ENCODE results near the gene HOXA7.

Gene HOXA7

DNA sequence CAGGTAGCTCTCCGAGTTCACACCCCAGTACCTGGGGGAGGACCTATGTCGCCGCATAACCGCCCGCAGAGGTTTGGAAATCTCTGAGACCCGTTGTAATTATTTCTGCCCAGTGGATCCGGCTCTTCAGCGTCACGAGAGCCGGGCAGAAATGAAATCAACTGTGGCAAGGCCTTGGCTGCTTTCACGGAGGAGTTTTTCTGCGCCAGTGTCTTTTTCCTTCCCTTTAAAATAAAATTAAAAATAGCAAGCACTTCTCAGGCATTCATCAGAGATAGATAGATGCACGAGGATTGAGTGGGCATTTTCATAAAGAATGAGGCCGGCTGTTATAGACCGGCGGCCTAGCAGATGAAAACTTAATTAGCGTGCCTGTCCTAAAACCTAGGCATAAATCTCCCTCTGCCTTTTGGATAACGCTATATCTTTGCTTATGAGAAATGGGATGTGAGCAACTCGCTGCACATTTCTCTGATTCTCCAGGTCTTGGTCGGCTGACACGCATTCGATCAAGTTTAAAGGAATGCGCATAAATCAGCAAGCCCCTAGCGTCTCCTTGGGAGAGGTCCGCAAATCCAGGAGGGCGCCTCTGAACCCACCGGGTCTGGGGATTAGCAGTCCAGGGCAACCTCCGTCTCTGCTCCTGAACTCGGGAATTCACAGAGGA, 37.0 kb upstream of the HOXA7 start:
- DNase-seq: no peak

DNA sequence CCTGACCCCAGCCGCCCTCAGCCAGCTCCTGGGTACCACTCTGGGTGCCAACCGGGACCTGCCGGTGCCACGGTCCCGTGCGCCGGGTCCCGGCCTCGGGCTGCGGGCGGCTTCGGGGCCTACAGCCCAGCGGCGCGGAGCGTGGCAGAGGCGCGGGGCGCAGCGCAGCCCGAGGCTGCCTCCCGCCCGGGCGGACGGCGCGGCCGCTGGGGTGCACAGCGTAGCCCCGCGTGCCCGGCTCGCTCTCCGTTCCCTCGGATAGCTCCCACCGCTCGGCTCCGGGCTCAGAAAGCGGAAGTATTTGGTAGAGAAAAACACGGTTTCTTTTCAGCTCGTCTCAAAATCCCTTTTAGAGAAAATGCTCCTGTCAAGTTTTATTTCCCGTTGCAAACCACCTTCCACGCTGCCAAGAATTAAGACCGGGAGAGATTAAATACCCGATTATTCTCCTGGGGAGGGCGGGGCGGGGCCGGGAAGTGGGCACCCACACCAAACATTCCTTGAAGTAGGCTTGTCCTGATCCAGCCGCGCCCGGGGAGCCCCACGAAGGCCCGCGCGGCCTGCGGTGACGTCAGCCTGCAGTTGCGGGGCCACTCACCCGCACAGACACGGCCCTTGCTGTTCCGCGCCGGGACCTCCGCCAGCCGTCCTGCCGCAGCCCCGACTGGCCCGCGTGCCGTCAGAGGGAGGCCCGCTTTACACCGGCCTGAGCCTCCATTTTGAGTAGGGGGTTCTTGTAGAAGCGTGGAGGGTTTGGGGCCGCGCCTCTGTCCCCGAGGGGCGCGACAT, 36.3 kb upstream of the HOXA7 start:
- DNase-seq: no peak

- DNase-seq: no peak
Measured at GRCh38 chr7:27191833-27192545, 35.5 kb upstream of the HOXA7 start.

DNA sequence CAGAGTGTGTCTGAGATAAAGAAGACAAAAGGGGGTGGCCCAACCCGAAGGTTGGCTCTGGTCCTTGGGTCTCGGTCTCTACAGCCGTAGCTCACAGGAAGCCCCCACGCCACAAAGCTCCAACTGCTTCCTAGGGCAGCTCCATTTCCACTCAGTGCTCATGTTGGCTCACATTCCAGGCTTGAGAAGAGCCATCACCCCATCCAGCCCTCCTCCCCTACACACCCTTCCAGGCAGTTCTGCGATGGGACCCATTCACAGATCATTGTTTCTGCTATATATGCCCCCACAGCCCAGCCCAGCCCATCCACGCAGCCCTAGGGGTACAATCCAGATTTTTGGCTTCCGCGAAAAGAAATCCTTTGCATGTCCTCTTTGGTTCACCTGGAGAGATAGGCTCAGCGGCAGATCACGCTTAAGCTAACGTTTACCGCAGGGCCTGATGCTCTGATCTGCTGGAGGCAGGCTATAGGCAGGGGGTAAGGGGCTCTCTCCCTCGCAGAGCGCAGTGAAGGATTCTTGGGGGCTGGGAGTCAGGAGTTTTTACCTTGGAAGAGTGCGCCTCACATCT, 34.8 kb upstream of the HOXA7 start:
- no peak for DNase-seq

- no peak for DNase-seq
Measured at GRCh38 chr7:27189997-27190748, 33.7 kb upstream of the HOXA7 start.

GRCh38 chr7:27189295-27189996, 33.0 kb upstream of the HOXA7 start:
- DNase-seq: no peak

DNA sequence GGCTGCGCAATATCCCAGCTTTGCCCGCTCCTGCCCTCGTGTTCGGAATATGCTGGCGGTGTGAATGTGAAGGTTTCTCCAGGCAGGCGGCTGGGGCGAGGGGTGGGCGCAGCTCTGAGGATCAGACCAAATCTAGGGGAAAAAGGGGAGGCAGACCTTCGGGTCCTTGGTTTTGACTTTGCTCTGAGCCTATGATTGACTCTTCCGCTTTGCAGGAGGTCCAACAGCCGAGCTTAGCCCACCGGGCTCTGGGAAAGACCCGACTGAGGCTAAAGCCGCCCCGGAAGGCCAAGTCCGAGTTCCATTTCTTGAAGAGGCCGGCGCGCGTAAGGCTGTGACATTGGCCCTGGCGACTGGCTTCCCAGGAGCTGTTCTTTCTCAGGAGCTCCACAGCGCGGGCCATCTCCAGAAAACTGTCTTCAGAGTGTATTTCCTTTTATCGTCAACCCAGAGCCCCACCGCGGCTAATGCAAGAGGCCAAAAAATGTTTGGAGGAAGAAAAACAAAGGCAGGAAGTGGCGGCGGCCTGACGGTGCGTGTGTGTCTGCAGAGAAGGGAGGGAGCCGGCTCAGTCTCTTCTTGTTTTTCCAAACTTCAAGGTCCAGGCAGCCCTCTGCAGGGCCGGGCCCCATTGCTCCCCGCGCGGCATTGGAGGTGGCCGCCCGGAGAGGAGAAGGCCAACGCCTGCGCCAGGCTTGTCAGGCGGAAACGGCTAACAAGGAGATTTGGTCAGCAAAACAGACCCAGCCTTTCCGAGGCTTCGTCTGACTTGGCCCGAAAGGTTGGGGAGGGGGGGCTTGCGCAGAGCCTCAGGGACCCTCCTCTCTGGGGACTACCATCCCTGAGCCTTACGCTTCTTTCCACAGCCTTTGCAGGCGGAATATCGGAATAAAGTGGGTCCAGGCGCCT, 32.2 kb upstream of the HOXA7 start:
- DNase-seq: no peak

DNA sequence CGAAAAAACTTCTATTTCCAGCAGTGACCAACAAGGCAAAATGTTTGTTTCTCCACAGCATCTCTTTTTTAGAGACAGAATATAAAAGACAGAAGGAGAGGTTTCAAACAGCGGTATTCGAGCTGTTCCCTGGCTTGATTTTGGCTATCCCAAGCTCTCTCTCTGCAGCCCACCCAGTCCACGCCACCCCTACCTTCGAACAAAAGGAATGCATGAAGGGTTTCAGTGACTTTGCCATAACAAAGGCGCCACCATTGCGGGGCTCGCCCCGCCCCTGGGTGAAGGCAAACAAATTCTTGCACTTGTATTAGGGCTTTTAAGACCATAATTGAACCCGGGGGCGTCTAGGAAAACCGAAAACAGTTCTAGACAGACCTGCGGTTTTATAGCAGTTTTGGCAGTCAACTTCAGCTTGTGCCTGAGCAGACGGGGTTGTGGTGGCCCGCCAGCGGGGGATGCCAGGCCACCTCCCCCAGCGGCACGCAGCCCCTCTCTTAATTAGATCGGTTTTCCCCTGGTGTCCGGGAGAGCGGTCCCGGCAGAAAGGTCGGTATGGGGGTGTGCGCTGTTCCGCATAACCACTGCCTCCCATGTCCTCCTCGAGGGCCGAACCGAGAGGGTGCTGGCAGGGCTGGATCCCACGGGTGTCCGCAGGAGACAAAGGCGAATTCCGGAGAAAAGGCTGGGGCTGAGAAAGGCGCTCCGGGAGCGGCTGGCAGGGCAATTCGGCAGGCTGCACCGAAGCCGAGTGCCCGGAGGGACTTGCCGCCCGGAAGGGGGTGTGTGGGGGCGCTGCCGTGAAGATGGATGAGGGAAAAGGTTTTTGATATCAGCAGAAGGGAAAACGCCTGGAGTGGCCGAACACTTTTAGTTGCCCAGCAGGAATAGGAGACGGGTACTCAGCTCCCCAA, 31.3 kb upstream of the HOXA7 start:
- DNase-seq: no peak

- DNase-seq: no peak
Measured at GRCh38 chr7:27186668-27187474, 30.4 kb upstream of the HOXA7 start.

DNA sequence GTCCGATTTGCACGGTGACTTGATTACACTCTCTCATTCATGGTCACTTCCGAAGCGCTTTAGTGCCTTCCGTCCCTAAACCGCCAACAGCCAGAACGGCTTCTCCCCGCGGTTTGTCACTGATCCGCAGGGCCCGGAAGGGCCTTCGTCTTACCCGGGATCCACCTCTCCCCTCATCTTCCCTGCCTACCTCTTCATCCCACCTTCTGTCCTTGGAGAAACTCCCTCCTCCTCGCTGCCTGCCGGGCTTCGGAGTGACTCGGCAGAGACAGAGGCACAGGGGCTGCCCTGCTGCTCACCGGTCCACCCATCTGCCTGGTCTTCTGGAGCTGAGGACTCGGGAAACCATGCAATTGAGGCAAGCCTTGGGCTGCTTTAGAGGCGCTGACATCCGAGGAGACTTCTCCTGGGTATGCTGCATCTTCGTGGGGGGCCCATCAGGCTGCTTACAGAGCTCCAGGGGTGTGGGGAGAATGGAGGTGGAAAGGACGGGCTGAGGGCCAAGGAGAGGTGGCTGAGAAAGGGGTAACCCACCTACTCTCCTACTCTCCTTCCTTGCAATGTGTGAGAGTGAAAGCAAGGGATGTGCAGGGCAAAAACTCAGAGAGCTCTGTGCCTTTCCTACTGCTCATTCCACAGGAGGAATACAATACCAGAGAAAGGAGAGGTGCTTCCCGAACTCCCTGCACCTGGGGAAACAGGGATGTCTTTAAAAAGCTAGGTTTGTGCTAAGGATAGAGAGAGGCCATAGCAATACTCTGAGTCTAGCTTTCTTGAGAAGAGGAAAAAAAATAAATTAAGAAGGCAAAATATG, 29.6 kb upstream of the HOXA7 start:
- no peak for DNase-seq

DNA sequence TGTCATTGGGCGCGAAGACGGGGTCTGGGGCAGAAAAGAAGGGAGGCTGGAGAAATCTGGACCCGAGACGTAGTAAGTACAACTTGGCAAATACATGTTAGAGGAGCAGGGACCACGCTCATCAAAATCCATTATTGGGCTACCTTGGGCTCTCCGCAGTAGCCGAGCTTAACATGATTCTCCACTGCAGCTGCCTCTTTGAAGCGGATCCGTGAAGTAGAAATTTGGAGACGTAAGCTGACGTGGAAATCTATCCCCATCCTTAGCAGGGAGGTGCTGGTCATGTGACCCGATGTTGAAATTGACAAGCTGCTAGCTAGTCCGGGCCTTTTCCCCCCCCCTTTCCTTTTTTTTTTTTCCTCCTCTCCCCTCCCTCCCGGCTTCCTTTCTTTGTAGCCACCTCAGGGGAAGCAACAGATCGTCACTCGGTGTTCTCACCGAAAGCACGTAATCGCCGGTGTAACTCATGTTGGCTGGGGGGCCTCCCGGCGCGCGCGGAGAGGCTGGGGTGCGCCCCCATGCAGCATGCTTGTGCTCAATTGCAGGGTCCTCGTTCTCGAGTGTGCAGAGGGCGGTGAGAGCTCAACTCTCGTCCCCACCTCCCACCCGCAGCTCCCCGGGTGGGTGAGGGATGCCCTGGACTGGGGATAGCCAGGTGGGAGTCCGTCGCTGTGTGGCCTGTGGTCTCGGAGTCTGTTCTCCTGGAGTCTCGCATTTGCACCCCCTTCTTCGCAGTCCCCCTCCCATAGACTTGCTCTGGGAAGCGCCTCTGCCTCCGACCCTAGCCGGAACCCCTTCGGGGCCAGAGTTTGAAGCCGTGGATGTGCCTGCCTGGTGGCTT, 28.8 kb upstream of the HOXA7 start, which contains the start of gene HOXA11:
Gene HOXA11 (minus strand): TSS at position 220 of the 841 bp plus-strand sequence. CDS start 88 bp downstream, at position 132.
- DNase-seq: no peak

- no peak for DNase-seq
Measured at GRCh38 chr7:27184337-27185012, 28.0 kb upstream of the HOXA7 start.

DNA sequence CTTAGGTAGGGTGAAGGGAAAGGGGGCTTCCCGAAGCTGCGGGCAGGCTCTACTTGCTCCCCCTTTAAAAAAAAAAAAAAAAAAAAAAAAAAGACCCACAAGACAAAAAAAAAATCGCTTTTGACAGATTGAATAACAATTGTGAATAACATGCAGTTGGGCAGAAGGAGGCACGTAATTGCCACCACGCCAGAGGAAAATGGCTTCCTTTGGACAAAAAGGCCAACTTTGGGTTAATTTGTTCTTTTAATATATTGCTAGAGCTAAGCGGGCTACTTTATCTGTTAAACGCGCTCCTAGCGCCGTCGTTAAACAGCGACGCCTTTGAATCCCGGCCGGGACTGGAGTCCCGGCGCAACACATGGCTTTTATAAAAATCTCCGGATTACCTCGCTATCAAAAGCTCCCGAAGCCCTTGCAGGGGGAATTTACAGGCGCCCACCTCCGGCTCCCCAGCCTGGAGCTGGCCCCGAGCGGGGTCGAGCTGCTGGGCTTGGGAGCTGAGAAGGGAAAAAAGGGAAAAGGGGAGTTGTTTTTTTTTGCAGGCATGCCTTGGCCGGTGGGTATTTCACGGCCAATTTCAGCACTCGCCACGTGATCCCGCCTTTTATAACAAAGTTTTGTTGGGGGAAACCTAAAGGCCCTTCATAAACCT, 27.3 kb upstream of the HOXA7 start:
- no peak for DNase-seq

DNA sequence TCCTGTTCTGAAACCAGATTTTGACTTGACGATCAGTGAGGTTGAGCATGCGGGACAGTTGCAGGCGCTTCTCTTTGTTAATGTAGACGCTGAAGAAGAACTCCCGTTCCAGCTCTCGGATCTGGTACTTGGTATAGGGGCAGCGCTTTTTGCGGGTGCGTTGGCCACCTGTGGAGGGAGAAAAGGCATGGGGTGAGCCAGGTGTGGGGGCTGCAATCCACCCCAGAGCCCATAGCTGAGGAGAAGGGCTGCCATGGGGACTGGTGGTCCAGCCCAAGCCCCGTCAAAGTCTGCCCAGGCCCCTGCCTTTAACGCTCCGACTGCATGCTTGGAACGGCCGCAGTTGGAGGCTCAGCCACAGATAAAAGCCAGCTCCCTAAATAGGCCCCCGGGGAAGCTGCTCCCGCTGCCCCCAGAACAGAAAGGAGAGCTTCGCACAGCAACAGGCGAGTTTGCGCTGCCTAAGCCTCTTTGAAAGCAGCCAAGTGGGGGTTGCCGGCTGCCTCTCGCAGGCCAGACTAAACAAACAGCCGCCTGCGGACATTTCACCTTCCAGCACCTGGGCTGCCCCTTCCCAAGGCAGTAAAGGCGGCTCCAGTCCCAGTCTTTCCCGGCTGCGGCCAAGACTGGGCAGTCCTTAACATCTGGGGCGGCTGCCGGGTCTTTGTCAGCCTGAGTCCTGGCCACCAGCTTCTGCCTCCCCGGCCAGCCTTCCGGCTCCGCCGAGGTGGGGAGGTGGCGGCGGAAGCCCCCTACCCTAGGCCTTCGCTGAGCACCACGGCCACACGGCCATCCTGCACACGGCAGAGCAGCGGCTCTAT, 26.6 kb upstream of the HOXA7 start:
- no peak for DNase-seq
